ENCODE results near the gene CBFA2T3.

GRCh38 chr16:88915639-88916327, 61.2 kb downstream of the CBFA2T3 start:
- no peak for TF ChIP-seq CTCF (IDR thresholded peaks at IDR 0.05; ENCODE audit: insufficient read depth, low read depth, low read length)
- no peak for TF ChIP-seq EZH2 (IDR thresholded peaks at IDR 0.05; ENCODE audit: insufficient read depth, low read length)

Measured in astrocyte (in vitro differentiated cells and primary cell).